CD4-positive, alpha-beta T cell (primary cell): ENCODE measurements around the gene INMT. TPM values are rescaled to one million over a fixed set of nuclear protein-coding genes. Genes with fewer than 3 reads are reported as not detected.

Experiments
- ATAC-seq: fragments of 200-7000 bp; cut with Tn5 transposase; one replicate; pipeline ENCODE4 v1.10.0; 2022; ENCODE audit warnings: mild to moderate bottlenecking; ENCODE audit not compliant: poor library complexity
- CTCF ChIA-PET: fragments of 350-600 bp; sonication (Branson Sonifier 250); formaldehyde crosslinking; loops from one replicate; lab custom pipeline; 2021; ENCODE audit warnings: antibody characterized with exemption, inconsistent platforms; lab: Charles Lee
- POLR2A ChIA-PET: fragments of 350-600 bp; sonication (Branson Sonifier 250); formaldehyde crosslinking; loops from one replicate; lab custom pipeline; 2021; ENCODE audit warnings: antibody characterized with exemption, inconsistent platforms; lab: Charles Lee
- DNase-seq, 14 experiments: peaks; one replicate each; pipeline ENCODE4 v3.0.0-alpha.2; 2013 to 2020; ENCODE audit warnings: mixed read lengths in 2 of 14
- H3K27ac ChIP-seq, 2 donors: one replicate each; pipeline versions ENCODE4 v1.5.1 to v1.7.0; 2013; ENCODE audit warnings: low read length in 2 of 2, low read depth in 1 of 2, mild to moderate bottlenecking in 1 of 2
- H3K27me3 ChIP-seq, 2 experiments: 1 replicate in 1 of 2; 2 replicates in 1 of 2; pipeline versions ENCODE4 v1.6.1 to v1.7.0; 2013; ENCODE audit warnings: low read length in 2 of 2, control low read depth in 1 of 2, mild to moderate bottlenecking in 1 of 2, moderate library complexity in 1 of 2; ENCODE audit not compliant: insufficient read depth in 2 of 2, control insufficient read depth in 1 of 2
- H3K36me3 ChIP-seq: one replicate; pipeline ENCODE4 v1.6.1; 2013; ENCODE audit warnings: low read length, control low read depth; ENCODE audit not compliant: insufficient read depth
- H3K4me1 ChIP-seq: one replicate; pipeline ENCODE4 v1.6.1; 2013; ENCODE audit warnings: low read length, control low read depth; ENCODE audit not compliant: insufficient read depth
- H3K4me3 ChIP-seq: one replicate; pipeline ENCODE4 v1.5.1; 2013; ENCODE audit warnings: mild to moderate bottlenecking, low read length, moderate library complexity
- H3K9me3 ChIP-seq, 2 experiments: 1 replicate in 1 of 2; 2 replicates in 1 of 2; pipeline versions ENCODE4 v1.6.1 to v1.7.0; 2013; ENCODE audit warnings: low read length in 2 of 2, mild to moderate bottlenecking in 2 of 2, control low read depth in 1 of 2, moderate library complexity in 1 of 2; ENCODE audit not compliant: control insufficient read depth in 1 of 2, insufficient read depth in 1 of 2
- H3K27ac Mint-ChIP-seq: one replicate; pipeline ENCODE4 v1.8.0; 2020; ENCODE audit warnings: mixed read lengths
- H3K27me3 Mint-ChIP-seq: one replicate; pipeline ENCODE4 v1.8.0; 2021; ENCODE audit warnings: mixed read lengths
- H3K36me3 Mint-ChIP-seq: one replicate; pipeline ENCODE4 v1.8.0; 2021; ENCODE audit warnings: low read depth, mixed read lengths
- H3K4me1 Mint-ChIP-seq: one replicate; pipeline ENCODE4 v1.8.0; 2021; ENCODE audit warnings: low read depth, mixed read lengths
- H3K4me3 Mint-ChIP-seq: one replicate; pipeline ENCODE4 v1.8.0; 2020; ENCODE audit warnings: mild to moderate bottlenecking, mixed read lengths
- H3K9me3 Mint-ChIP-seq: one replicate; pipeline ENCODE4 v1.8.0; 2020; ENCODE audit warnings: mixed read lengths
- CTCF ChIP-seq: fragments of 200-600 bp; IDR thresholded peaks from one replicate; pipeline ENCODE4 v1.8.0; 2022; ENCODE audit warnings: antibody characterized with exemption, mild to moderate bottlenecking
- intact Hi-C, 2 experiments: fragments of 100-400 bp; cut with DNase I in 1 of 2; cut with micrococcal nuclease in 1 of 2; formaldehyde crosslinking; loops; one replicate each; pipeline versions ENCODE4 v1.15.1 to v1.9.0; 2023 to 2025; cut with DNase I, micrococcal nuclease
- total RNA-seq, 174 experiments: library from RNA in 2 of 174; stranded (reverse) in 2 of 174; gene quantifications; one replicate each; pipeline ENCODE4 v1.2.3 and lab custom pipeline; 2021 to 2026

INMT gene
- total RNA-seq, 2 experiments from 2014 or later, result 0.36 to 0.69 TPM

GRCh38 chr7:30743371-30744074 lies 8.4 kb upstream of the INMT start:
- Mint-ChIP-seq H3K27ac (no peak overlapping the region), H3K27me3 (no peaks in the 10 kb centered on the region), H3K4me3 (no peak overlapping the region), H3K36me3 (no peaks in the 10 kb centered on the region), H3K4me1 (peaks cover 19% of the 10 kb centered on the region), H3K9me3 (no peaks in the 10 kb centered on the region)
- no peak for TF ChIP-seq CTCF
- CTCF ChIA-PET, result no interaction called here
- Histone ChIP-seq H3K36me3 (no peaks in the 10 kb centered on the region), H3K27ac (no peak overlapping the region), H3K27me3 (no peaks in the 10 kb centered on the region), H3K4me3 (no peak overlapping the region), H3K4me1 (peaks cover 38% of the 10 kb centered on the region), H3K9me3 (no peaks in the 10 kb centered on the region)
- DNase-seq (no peak), ATAC-seq (no peak)
- intact Hi-C loops, result loop anchor here in 1 of 2 experiments (5.0 to 10.0 kb wide), 2 partner anchors 126 to 469 kb away; no protein-coding TSS in a partner anchor
- POLR2A ChIA-PET, result no interaction called here

- CTCF ChIA-PET, result no interaction called here
- peaks cover 32% of the 10 kb centered on the region for H3K4me1 ChIP-seq
- no peak overlapping the region for H3K27ac ChIP-seq
- POLR2A ChIA-PET, result no interaction called here
- no peak for ATAC-seq
- no peaks in the 10 kb centered on the region for H3K36me3 ChIP-seq
- Mint-ChIP-seq H3K9me3 (no peaks in the 10 kb centered on the region), H3K4me3 (no peak overlapping the region), H3K27ac (no peak overlapping the region), H3K4me1 (peaks cover 14% of the 10 kb centered on the region), H3K36me3 (no peaks in the 10 kb centered on the region), H3K27me3 (no peaks in the 10 kb centered on the region)
- DNase-seq, result peak in 1 of 14 experiments; percentile 49
- no peaks in the 10 kb centered on the region for H3K9me3 ChIP-seq
- H3K27me3 ChIP-seq, result no peaks in the 10 kb centered on the region
- TF ChIP-seq CTCF, result no peak
- intact Hi-C loops, result loop anchor here in 1 of 2 experiments (5.0 to 10.0 kb wide), 2 partner anchors 127 to 469 kb away; no protein-coding TSS in a partner anchor
- no peak overlapping the region for H3K4me3 ChIP-seq
These were observed 7.9 kb upstream of the INMT start for GRCh38 chr7:30744075-30744417.

- Histone ChIP-seq H3K4me3 (no peak overlapping the region), H3K36me3 (no peaks in the 10 kb centered on the region), H3K27me3 (no peaks in the 10 kb centered on the region), H3K27ac (no peak overlapping the region), H3K4me1 (peaks cover 19% of the 10 kb centered on the region), H3K9me3 (no peaks in the 10 kb centered on the region)
- Mint-ChIP-seq H3K27ac (no peak overlapping the region), H3K9me3 (no peaks in the 10 kb centered on the region), H3K4me1 (peaks cover 3% of the 10 kb centered on the region), H3K36me3 (no peaks in the 10 kb centered on the region), H3K27me3 (no peaks in the 10 kb centered on the region), H3K4me3 (no peak overlapping the region)
- no peak for ATAC-seq
- TF ChIP-seq CTCF, result no peak
- POLR2A ChIA-PET, result interaction anchor here (1.5 kb wide), 1 partner anchor 18 kb away, joined by 4 read pairs; no protein-coding TSS in a partner anchor
- CTCF ChIA-PET, result no interaction called here
- DNase-seq, result no peak
- intact Hi-C loops, result loop anchor here in 1 of 2 experiments (10.0 kb wide), 1 partner anchor 471 kb away; no protein-coding TSS in a partner anchor
These were observed 6.5 kb upstream of the INMT start for GRCh38 chr7:30745261-30745941.
